HepG2 (cell line): ENCODE measurements around the gene NUCB1. TPM values are rescaled to one million over a fixed set of nuclear protein-coding genes. Genes with fewer than 3 reads are reported as not detected.

Source experiments
- ELF4 ChIP-seq: sonication (generic); formaldehyde crosslinking; IDR thresholded peaks from 2 replicates; pipeline ENCODE4 v1.5.0; 2020; ENCODE audit warnings: missing genetic modification reagents, mild to moderate bottlenecking, moderate library complexity, borderline replicate concordance
- HDAC1 ChIP-seq: sonication (generic); formaldehyde crosslinking; IDR thresholded peaks from 2 replicates; pipeline ENCODE4 v1.5.1; 2020; ENCODE audit warnings: mild to moderate bottlenecking, missing genetic modification reagents
- HNRNPL ChIP-seq: fragments of 200-400 bp; formaldehyde crosslinking; IDR thresholded peaks from 2 replicates; pipeline ENCODE4 v1.6.1; 2017; ENCODE audit warnings: mild to moderate bottlenecking, low read depth, low read length
- HOXA5 ChIP-seq: sonication (generic); formaldehyde crosslinking; IDR thresholded peaks from 2 replicates; pipeline ENCODE4 v1.4.0; 2020; ENCODE audit warnings: missing genetic modification reagents
- KDM6A ChIP-seq: IDR thresholded peaks from 2 replicates; pipeline ENCODE4 v1.6.1; 2016; ENCODE audit warnings: low read depth
- KLF12 ChIP-seq: sonication (generic); formaldehyde crosslinking; IDR thresholded peaks from 2 replicates; pipeline ENCODE4 v1.4.0; 2020; ENCODE audit warnings: missing genetic modification reagents, borderline replicate concordance
- SAP130 ChIP-seq: IDR thresholded peaks from 2 replicates; pipeline ENCODE4 v1.6.1; 2016; ENCODE audit warnings: low read depth
- SETDB1 ChIP-seq: sonication (generic); formaldehyde crosslinking; IDR thresholded peaks from 2 replicates; pipeline ENCODE4 v1.5.1; 2020; ENCODE audit warnings: missing genetic modification reagents, mild to moderate bottlenecking, borderline replicate concordance
- SP4 ChIP-seq: sonication (generic); formaldehyde crosslinking; IDR thresholded peaks from 2 replicates; pipeline ENCODE4 v1.8.1; 2023; ENCODE audit warnings: mild to moderate bottlenecking, missing genetic modification reagents
- TRIM24 ChIP-seq: sonication (generic); formaldehyde crosslinking; IDR thresholded peaks from 2 replicates; pipeline ENCODE4 v1.8.0; 2022; ENCODE audit warnings: mild to moderate bottlenecking, missing genetic modification reagents
- ZC3H13 ChIP-seq: sonication (generic); formaldehyde crosslinking; IDR thresholded peaks from 2 replicates; pipeline ENCODE4 v1.8.1; 2023; ENCODE audit warnings: mild to moderate bottlenecking, missing genetic modification reagents, moderate library complexity
- ZFP36L1 ChIP-seq: sonication (generic); formaldehyde crosslinking; IDR thresholded peaks from 2 replicates; pipeline ENCODE4 v1.8.0; 2022; ENCODE audit warnings: mild to moderate bottlenecking, missing genetic modification reagents, moderate library complexity
- ZFP41 ChIP-seq: sonication (generic); formaldehyde crosslinking; IDR thresholded peaks from 2 replicates; pipeline ENCODE4 v1.4.0; 2020; ENCODE audit warnings: mild to moderate bottlenecking, missing genetic modification reagents, borderline replicate concordance
- ZNF230 ChIP-seq: sonication (generic); formaldehyde crosslinking; IDR thresholded peaks from 2 replicates; pipeline ENCODE4 v1.4.0; 2020; ENCODE audit warnings: mild to moderate bottlenecking, missing genetic modification reagents
- ZNF331 ChIP-seq: sonication (generic); formaldehyde crosslinking; IDR thresholded peaks from 2 replicates; pipeline ENCODE4 v1.4.0; 2020; ENCODE audit warnings: missing genetic modification reagents
- ZNF501 ChIP-seq: sonication (generic); formaldehyde crosslinking; IDR thresholded peaks from 2 replicates; pipeline ENCODE4 v1.5.1; 2020; ENCODE audit warnings: mild to moderate bottlenecking, moderate library complexity, missing genetic modification reagents
- ZNF589 ChIP-seq: sonication (generic); formaldehyde crosslinking; conservative IDR thresholded peaks from 2 replicates; pipeline ENCODE4 v1.8.0; 2022; ENCODE audit warnings: mild to moderate bottlenecking, moderate library complexity, missing genetic modification reagents
- ZNF605 ChIP-seq: sonication (generic); formaldehyde crosslinking; IDR thresholded peaks from 2 replicates; pipeline ENCODE4 v1.8.0; 2022; ENCODE audit warnings: mild to moderate bottlenecking, missing genetic modification reagents
- ZNF615 ChIP-seq: sonication (generic); formaldehyde crosslinking; IDR thresholded peaks from 2 replicates; pipeline ENCODE4 v1.5.0; 2020; ENCODE audit warnings: mild to moderate bottlenecking, missing genetic modification reagents, borderline replicate concordance
- ZNF768 ChIP-seq: sonication (generic); formaldehyde crosslinking; IDR thresholded peaks from 2 replicates; pipeline ENCODE4 v1.4.0; 2020; ENCODE audit warnings: missing genetic modification reagents
- ZNF781 ChIP-seq: sonication (generic); formaldehyde crosslinking; IDR thresholded peaks from 2 replicates; pipeline ENCODE4 v1.5.1; 2020; ENCODE audit warnings: borderline replicate concordance, mild to moderate bottlenecking, missing genetic modification reagents; ENCODE audit errors: not compliant biosample characterization
- ZSCAN30 ChIP-seq: sonication (generic); formaldehyde crosslinking; IDR thresholded peaks from 2 replicates; pipeline ENCODE4 v1.5.0; 2020; ENCODE audit warnings: mild to moderate bottlenecking, missing genetic modification reagents
- polyA plus RNA-seq, 8 experiments: library from polyadenylated mRNA; depleted of rRNA in 3 of 8; stranded (reverse) in 7 of 8; unstranded in 1 of 8; fragments of >200 nt; fragmentation: Illumina TruSeq in 4 of 8; extraction: Trizol in 4 of 8; gene quantifications; 2 replicates each; pipeline versions ENCODE4 v1.2.1 to v1.2.3, GENCODE V29; 2011 to 2016; ENCODE audit warnings: low read depth in 4 of 8, missing spikeins in 1 of 8, mixed read lengths in 1 of 8; ENCODE audit not compliant: insufficient read depth in 1 of 8
- total RNA-seq, 5 experiments: library from RNA; depleted of rRNA; stranded (reverse); fragments of >200 nt; fragmentation: Illumina TruSeq; extraction: Trizol; gene quantifications; 2 replicates each; pipeline ENCODE4 v1.2.3, GENCODE V29; 2016; ENCODE audit warnings: low read depth in 1 of 5
- TF ChIP-seq, protein P1 (sequence below): IDR thresholded peaks from 2 replicates; pipeline ENCODE4 v1.6.1; 2016; ENCODE audit warnings: missing genetic modification reagents, missing compliant biosample characterization
- TF ChIP-seq, protein P2 (sequence below): sonication (generic); formaldehyde crosslinking; IDR thresholded peaks from 2 replicates; pipeline ENCODE4 v1.4.0; 2020; ENCODE audit warnings: missing genetic modification reagents, mild to moderate bottlenecking, borderline replicate concordance
- TF ChIP-seq, protein P3 (sequence below): sonication (generic); formaldehyde crosslinking; IDR thresholded peaks from 2 replicates; pipeline ENCODE4 v1.5.0; 2020; ENCODE audit warnings: mild to moderate bottlenecking, missing genetic modification reagents, moderate library complexity

NUCB1 gene
- total and polyA plus RNA-seq, 2 of the 13 experiments (the other 11 are each of a cell fraction or from before 2014, with no cell fraction given), result 82.3 to 106 TPM

DNA sequence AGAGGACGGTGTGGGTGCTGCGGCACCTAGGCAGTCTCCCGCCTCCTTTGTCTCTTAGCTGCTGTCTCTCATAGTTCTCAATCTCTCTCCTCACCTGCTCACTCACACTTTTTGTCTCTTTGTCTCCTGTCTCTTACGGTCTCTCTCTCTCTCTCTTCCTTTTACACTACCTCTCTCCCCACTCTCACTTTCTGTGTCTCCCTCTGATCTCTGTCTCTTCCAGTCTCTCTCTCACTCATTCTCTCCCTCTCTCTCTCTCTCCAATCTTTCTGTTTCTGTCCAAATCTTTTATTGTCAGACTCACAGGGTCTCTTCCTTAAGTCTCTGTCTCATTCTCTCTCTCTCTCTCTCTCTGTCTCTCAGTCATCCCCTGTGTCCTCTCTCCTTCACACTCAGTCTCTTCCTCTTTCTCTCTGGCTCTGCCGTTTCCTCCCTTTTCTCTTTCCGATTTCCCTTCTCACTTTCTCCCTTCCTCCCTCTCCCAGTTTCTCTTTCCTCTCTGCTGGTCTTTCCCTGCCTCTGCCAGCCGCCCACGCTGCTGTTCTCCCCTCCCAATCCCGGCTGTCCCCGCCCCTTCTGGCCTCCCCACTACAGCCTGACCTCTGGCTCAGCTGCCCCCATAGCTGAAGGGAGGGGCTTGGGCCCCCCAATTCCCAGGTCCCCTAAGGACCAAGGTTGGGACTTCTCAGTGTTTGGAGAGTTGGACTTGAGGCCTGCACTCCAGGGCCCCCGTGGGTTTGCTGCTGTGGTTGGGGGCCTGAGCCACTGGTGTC, 31.8 kb upstream of the NUCB1 start, which contains the start of gene PLEKHA4 (continued):
- TF ChIP-seq, protein P1, sequence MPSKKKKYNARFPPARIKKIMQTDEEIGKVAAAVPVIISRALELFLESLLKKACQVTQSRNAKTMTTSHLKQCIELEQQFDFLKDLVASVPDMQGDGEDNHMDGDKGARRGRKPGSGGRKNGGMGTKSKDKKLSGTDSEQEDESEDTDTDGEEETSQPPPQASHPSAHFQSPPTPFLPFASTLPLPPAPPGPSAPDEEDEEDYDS (CRISPR knock-in tag), result peak; percentile 21; the same call in 1 of the 2 replicates
- no peak for TF ChIP-seq TRIM24
- TF ChIP-seq ZFP36L1 (CRISPR knock-in tag), result no peak
- TF ChIP-seq, protein P2, sequence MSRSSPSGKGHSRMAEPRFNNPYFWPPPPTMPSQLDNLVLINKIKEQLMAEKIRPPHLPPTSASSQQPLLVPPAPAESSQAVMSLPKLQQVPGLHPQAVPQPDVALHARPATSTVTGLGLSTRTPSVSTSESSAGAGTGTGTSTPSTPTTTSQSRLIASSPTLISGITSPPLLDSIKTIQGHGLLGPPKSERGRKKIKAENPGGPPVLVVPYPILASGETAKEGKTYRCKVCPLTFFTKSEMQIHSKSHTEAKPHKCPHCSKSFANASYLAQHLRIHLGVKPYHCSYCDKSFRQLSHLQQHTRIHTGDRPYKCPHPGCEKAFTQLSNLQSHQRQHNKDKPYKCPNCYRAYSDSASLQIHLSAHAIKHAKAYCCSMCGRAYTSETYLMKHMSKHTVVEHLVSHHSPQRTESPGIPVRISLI (CRISPR knock-in tag), result 0 out of 2 replicates have a peak, but pooled peaks have one; percentile 21
- TF ChIP-seq HOXA5 (CRISPR knock-in tag), result no peak
- peak; percentile 29; the same call in 1 of the 2 replicates for TF ChIP-seq ZNF230
- no peak for TF ChIP-seq ZC3H13 (CRISPR knock-in tag)
- TF ChIP-seq, protein P3, sequence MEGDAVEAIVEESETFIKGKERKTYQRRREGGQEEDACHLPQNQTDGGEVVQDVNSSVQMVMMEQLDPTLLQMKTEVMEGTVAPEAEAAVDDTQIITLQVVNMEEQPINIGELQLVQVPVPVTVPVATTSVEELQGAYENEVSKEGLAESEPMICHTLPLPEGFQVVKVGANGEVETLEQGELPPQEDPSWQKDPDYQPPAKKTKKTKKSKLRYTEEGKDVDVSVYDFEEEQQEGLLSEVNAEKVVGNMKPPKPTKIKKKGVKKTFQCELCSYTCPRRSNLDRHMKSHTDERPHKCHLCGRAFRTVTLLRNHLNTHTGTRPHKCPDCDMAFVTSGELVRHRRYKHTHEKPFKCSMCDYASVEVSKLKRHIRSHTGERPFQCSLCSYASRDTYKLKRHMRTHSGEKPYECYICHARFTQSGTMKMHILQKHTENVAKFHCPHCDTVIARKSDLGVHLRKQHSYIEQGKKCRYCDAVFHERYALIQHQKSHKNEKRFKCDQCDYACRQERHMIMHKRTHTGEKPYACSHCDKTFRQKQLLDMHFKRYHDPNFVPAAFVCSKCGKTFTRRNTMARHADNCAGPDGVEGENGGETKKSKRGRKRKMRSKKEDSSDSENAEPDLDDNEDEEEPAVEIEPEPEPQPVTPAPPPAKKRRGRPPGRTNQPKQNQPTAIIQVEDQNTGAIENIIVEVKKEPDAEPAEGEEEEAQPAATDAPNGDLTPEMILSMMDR, result no peak
- no peak for TF ChIP-seq ZNF615 (CRISPR knock-in tag)
- TF ChIP-seq ZNF501 (CRISPR knock-in tag), result peak; percentile 73
- peak; percentile 60; the same call in 1 of the 2 replicates for TF ChIP-seq ZNF768
- no peak for TF ChIP-seq ZFP41 (CRISPR knock-in tag)
- no peak for TF ChIP-seq ELF4
- 0 out of 2 replicates have a peak, but pooled peaks have one; percentile 58 for TF ChIP-seq SETDB1 (CRISPR knock-in tag)
- TF ChIP-seq HDAC1 (CRISPR knock-in tag), result peak; percentile 19; the same call in 1 of the 2 replicates
- no peak for TF ChIP-seq ZNF589 (CRISPR knock-in tag)
- TF ChIP-seq ZNF331 (CRISPR knock-in tag), result peak; percentile 45; the same call in 1 of the 2 replicates
- TF ChIP-seq KDM6A (CRISPR knock-in tag), result no peak
- TF ChIP-seq HNRNPL, result no peak
- no peak for TF ChIP-seq ZSCAN30 (CRISPR knock-in tag)
- TF ChIP-seq KLF12 (CRISPR knock-in tag), result no peak
- peak; percentile 66 for TF ChIP-seq SAP130
- TF ChIP-seq ZNF781 (CRISPR knock-in tag), result peak; percentile 17
- 0 out of 2 replicates have a peak, but pooled peaks have one; percentile 40 for TF ChIP-seq SP4 (CRISPR knock-in tag)
- TF ChIP-seq ZNF605 (CRISPR knock-in tag), result peak; percentile 84
